WTC11 (cell line): ENCODE data around the gene CDK8. TPM values are rescaled to one million over a fixed set of nuclear protein-coding genes. Genes with fewer than 3 reads are reported as not detected.

Source experiments
- ATF1 ChIP-seq: sonication (generic); formaldehyde crosslinking; IDR thresholded peaks from 2 replicates; pipeline ENCODE4 v1.8.1; 2023; ENCODE audit warnings: mild to moderate bottlenecking, moderate library complexity, missing genetic modification reagents
- ATF2 ChIP-seq: sonication (generic); formaldehyde crosslinking; IDR thresholded peaks from 2 replicates; pipeline ENCODE4 v1.8.1; 2022; ENCODE audit warnings: low read depth, missing genetic modification reagents, borderline replicate concordance
- CBFB ChIP-seq: sonication (generic); formaldehyde crosslinking; IDR thresholded peaks from 2 replicates; pipeline ENCODE4 v1.8.1; 2022; ENCODE audit warnings: mild to moderate bottlenecking, low read depth, missing genetic modification reagents
- ELF4 ChIP-seq: sonication (generic); formaldehyde crosslinking; IDR thresholded peaks from 2 replicates; pipeline ENCODE4 v1.8.1; 2022; ENCODE audit warnings: low read depth, mild to moderate bottlenecking, moderate library complexity, missing genetic modification reagents
- FOXK1 ChIP-seq: sonication (generic); formaldehyde crosslinking; IDR thresholded peaks from 2 replicates; pipeline ENCODE4 v1.8.0; 2022; ENCODE audit warnings: mild to moderate bottlenecking, moderate library complexity, missing genetic modification reagents
- GTF2I ChIP-seq: fragments of 250-450 bp; sonication (Bioruptor Pico); conservative IDR thresholded peaks from 2 replicates; pipeline ENCODE4 v1.4.0; 2021; ENCODE audit warnings: mild to moderate bottlenecking
- HMGXB4 ChIP-seq: sonication (generic); formaldehyde crosslinking; IDR thresholded peaks from 2 replicates; pipeline ENCODE4 v1.8.1; 2023; ENCODE audit warnings: mild to moderate bottlenecking, moderate library complexity, missing genetic modification reagents
- KAT7 ChIP-seq: sonication (generic); formaldehyde crosslinking; IDR thresholded peaks from 2 replicates; pipeline ENCODE4 v1.8.1; 2023; ENCODE audit warnings: missing genetic modification reagents, mild to moderate bottlenecking, borderline replicate concordance
- MAX ChIP-seq: sonication (generic); formaldehyde crosslinking; IDR thresholded peaks from 2 replicates; pipeline ENCODE4 v1.8.0; 2022; ENCODE audit warnings: mild to moderate bottlenecking, missing genetic modification reagents
- NFYB ChIP-seq: sonication (generic); formaldehyde crosslinking; conservative IDR thresholded peaks from 2 replicates; pipeline ENCODE4 v1.8.0; 2022; ENCODE audit warnings: low read depth, missing genetic modification reagents
- NR1H2 ChIP-seq: sonication (generic); formaldehyde crosslinking; IDR thresholded peaks from 2 replicates; pipeline ENCODE4 v1.9.0; 2021; ENCODE audit warnings: mild to moderate bottlenecking, moderate library complexity, missing genetic modification reagents
- NR3C1 ChIP-seq: sonication (generic); formaldehyde crosslinking; conservative IDR thresholded peaks from 2 replicates; pipeline ENCODE4 v1.8.1; 2023; ENCODE audit warnings: low read depth, mild to moderate bottlenecking, missing genetic modification reagents
- PREB ChIP-seq: sonication (generic); formaldehyde crosslinking; IDR thresholded peaks from 2 replicates; pipeline ENCODE4 v1.8.1; 2022; ENCODE audit warnings: mild to moderate bottlenecking, missing genetic modification reagents, moderate library complexity, borderline replicate concordance
- SP1 ChIP-seq: sonication (generic); formaldehyde crosslinking; conservative IDR thresholded peaks from 2 replicates; pipeline ENCODE4 v1.8.1; 2022; ENCODE audit warnings: missing genetic modification reagents
- STAT6 ChIP-seq: sonication (generic); formaldehyde crosslinking; conservative IDR thresholded peaks from 2 replicates; pipeline ENCODE4 v1.8.1; 2023; ENCODE audit warnings: mild to moderate bottlenecking, low read depth, missing genetic modification reagents, moderate library complexity
- TEAD1 ChIP-seq: sonication (generic); formaldehyde crosslinking; IDR thresholded peaks from 2 replicates; pipeline ENCODE4 v1.8.0; 2022; ENCODE audit warnings: mild to moderate bottlenecking, missing genetic modification reagents
- TEAD4 ChIP-seq: sonication (generic); formaldehyde crosslinking; IDR thresholded peaks from 2 replicates; pipeline ENCODE4 v1.8.0; 2022; ENCODE audit warnings: mild to moderate bottlenecking, missing genetic modification reagents
- ZNF232 ChIP-seq: sonication (generic); formaldehyde crosslinking; IDR thresholded peaks from 2 replicates; pipeline ENCODE4 v1.8.0; 2022; ENCODE audit warnings: mild to moderate bottlenecking, missing genetic modification reagents
- total RNA-seq: library from RNA; stranded (reverse); gene quantifications from 3 replicates; pipeline ENCODE4 v1.2.3, GENCODE V29; 2021
- TF ChIP-seq, protein P1 (sequence below): sonication (generic); formaldehyde crosslinking; IDR thresholded peaks from 2 replicates; pipeline ENCODE4 v1.8.1; 2023; ENCODE audit warnings: mild to moderate bottlenecking, missing genetic modification reagents, moderate library complexity
- TF ChIP-seq, protein P2 (sequence below): sonication (generic); formaldehyde crosslinking; IDR thresholded peaks from 2 replicates; pipeline ENCODE4 v1.8.1; 2022; ENCODE audit warnings: low read depth, mild to moderate bottlenecking, moderate library complexity, missing genetic modification reagents, borderline replicate concordance
- TF ChIP-seq, protein P3 (sequence below): sonication (generic); formaldehyde crosslinking; IDR thresholded peaks from 2 replicates; pipeline ENCODE4 v1.8.0; 2022; ENCODE audit warnings: missing genetic modification reagents

Gene CDK8
- total RNA-seq, 1 experiment from 2014 or later = 21.4 TPM

DNA sequence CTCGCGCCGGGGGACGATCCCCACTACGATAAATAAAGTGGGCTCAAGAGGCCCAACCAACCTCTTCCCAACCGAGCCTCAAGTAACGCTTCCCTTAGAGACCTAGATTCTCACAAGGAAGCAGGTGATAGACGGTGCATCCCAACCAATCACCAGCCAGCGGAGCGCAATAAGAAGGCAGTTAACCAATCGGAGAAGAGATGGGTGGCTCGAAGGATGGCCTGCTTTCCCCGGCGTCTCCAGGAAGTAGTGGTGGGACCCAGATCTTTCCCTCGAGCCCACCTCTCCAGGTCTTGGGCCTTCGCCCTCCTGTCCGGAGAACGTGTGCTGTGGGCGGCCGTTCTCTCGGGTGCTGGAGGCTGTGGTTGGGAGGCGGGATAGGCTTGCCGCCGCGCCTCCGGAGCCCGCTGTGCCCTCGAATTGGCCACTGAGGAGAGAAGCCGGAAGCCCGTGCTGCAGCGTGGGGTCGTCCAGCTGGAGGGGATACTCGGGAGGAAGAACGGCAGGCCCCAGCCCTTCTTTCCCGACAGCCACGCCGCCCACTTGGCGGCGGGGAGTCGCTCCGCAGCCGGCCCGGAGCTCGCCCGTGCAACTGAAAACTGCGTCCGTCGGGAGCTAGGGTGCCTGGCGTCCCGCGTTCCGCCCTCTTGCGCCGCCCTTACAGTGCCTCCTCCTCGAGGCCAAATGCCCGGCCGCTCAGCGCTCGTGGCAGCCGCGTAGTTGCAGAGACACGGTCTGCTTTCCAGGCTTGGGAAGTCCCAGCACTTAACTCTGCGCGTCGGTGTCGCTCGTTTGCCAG is 32.0 kb upstream of the CDK8 start, which contains the start of gene RNF6 (continued):
- TF ChIP-seq HMGXB4 (peak; percentile 58; the same call in 1 of the 2 replicates), KAT7 (CRISPR knock-in tag) (no peak), SP1 (peak; percentile 56; the same call in 1 of the 2 replicates), STAT6 (CRISPR knock-in tag) (no peak), FOXK1 (CRISPR knock-in tag) (peak; percentile 70; the same call in 1 of the 2 replicates), ATF1 (no peak), ELF4 (CRISPR knock-in tag) (no peak), PREB (CRISPR knock-in tag) (0 out of 2 replicates have a peak, but pooled peaks have one; percentile 73), TEAD4 (no peak), ZNF232 (peak; percentile 47; the same call in 1 of the 2 replicates), TEAD1 (peak; percentile 33), CBFB (CRISPR knock-in tag) (0 out of 2 replicates have a peak, but pooled peaks have one; percentile 69), NR1H2 (CRISPR knock-in tag) (no peak; the same call in 1 of the 2 replicates), GTF2I (CRISPR knock-in tag) (no peak), NFYB (CRISPR knock-in tag) (peak; percentile 97), ATF2 (CRISPR knock-in tag) (no peak), NR3C1 (no peak), MAX (CRISPR knock-in tag) (peak; percentile 78)
- TF ChIP-seq, protein P1, sequence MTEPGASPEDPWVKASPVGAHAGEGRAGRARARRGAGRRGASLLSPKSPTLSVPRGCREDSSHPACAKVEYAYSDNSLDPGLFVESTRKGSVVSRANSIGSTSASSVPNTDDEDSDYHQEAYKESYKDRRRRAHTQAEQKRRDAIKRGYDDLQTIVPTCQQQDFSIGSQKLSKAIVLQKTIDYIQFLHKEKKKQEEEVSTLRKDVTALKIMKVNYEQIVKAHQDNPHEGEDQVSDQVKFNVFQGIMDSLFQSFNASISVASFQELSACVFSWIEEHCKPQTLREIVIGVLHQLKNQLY (CRISPR knock-in tag) = no peak
- TF ChIP-seq, protein P2, sequence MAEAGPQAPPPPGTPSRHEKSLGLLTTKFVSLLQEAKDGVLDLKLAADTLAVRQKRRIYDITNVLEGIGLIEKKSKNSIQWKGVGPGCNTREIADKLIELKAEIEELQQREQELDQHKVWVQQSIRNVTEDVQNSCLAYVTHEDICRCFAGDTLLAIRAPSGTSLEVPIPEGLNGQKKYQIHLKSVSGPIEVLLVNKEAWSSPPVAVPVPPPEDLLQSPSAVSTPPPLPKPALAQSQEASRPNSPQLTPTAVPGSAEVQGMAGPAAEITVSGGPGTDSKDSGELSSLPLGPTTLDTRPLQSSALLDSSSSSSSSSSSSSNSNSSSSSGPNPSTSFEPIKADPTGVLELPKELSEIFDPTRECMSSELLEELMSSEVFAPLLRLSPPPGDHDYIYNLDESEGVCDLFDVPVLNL = no peak; the same call in 1 of the 2 replicates
- TF ChIP-seq, protein P3, sequence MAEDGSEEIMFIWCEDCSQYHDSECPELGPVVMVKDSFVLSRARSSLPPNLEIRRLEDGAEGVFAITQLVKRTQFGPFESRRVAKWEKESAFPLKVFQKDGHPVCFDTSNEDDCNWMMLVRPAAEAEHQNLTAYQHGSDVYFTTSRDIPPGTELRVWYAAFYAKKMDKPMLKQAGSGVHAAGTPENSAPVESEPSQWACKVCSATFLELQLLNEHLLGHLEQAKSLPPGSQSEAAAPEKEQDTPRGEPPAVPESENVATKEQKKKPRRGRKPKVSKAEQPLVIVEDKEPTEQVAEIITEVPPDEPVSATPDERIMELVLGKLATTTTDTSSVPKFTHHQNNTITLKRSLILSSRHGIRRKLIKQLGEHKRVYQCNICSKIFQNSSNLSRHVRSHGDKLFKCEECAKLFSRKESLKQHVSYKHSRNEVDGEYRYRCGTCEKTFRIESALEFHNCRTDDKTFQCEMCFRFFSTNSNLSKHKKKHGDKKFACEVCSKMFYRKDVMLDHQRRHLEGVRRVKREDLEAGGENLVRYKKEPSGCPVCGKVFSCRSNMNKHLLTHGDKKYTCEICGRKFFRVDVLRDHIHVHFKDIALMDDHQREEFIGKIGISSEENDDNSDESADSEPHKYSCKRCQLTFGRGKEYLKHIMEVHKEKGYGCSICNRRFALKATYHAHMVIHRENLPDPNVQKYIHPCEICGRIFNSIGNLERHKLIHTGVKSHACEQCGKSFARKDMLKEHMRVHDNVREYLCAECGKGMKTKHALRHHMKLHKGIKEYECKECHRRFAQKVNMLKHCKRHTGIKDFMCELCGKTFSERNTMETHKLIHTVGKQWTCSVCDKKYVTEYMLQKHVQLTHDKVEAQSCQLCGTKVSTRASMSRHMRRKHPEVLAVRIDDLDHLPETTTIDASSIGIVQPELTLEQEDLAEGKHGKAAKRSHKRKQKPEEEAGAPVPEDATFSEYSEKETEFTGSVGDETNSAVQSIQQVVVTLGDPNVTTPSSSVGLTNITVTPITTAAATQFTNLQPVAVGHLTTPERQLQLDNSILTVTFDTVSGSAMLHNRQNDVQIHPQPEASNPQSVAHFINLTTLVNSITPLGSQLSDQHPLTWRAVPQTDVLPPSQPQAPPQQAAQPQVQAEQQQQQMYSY (CRISPR knock-in tag) = peak; percentile 50; the same call in 1 of the 2 replicates
